G401.6 (cell line): Measurements from ENCODE around the gene ZFYVE19.
A peak's percentile ranks its signal among the peaks of the same experiment; 100 is the strongest.

Experiments
- FAIRE-seq: peaks from 2 replicates; lab custom pipeline; 2012; peaks lifted over from hg19 to GRCh38; lab: Jason Lieb, UNC

Gene ZFYVE19

DNA sequence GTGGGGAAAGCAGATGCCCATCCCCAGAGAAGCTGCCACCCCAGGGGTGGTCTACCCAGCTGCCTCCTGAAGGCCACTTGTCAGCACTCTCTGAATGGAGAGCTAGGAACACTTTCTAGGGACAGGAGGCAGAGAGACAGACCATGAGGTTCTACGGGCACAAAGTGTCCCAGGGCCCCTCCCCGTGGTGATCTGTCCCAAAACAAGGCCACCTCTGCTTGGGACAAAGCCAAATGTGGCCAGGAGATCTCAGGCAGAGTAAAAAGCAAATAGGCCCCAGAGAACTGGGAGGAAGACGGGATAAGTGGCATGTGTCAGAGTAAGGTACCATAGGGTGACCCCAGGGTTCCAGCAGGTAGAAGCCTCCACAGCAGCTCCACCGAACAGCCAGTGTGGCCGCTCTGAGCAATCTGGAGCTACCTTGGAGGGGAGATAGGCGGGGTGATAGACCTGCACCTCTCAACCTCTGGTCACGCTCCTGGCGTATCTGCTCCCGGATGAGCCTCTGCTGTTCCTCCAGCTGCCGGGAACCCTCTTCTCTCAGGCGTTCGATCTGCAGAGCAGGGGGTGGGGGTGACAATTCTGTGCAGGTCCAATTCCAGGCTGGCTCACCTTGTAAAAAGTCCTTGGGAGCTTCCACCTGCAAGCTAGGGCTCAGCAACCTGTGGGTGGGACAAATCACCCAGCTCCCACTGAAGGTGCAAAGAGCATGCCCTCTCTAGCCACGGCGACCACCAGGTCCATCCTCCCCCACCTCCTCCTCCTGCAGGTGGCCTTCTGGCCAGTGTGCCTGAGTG lies 31.0 kb upstream of the ZFYVE19 start:
- FAIRE-seq, result no peak

DNA sequence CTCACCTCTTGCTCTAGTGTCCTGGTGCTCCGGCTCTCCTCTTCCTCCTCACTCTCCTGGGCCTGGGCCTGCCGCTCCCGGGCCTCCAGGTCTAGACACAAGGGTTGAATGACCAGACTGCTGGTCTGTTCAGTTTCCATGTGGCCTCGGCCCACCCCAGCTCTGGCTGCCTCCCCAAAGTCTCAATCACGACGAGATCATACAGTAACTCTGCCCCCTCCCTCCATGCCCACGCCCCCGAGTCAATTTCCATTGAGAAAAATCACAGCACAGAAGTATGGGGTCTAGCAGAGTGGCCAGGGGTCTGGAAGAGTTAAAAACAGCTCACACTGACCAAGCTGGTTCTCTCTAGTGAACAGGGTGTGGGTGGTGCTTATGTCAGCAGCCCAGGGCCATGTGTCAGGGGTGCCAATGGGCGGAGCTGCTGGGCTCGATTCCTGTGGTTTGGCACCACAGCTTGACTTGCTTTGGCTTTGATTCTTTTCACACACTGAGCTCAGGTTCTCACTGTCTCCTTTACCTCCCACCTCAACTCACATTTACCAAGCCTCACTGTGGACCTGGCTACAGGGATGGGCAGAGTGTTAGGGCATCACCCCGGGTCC lies 30.2 kb upstream of the ZFYVE19 start:
- FAIRE-seq, result no peak

DNA sequence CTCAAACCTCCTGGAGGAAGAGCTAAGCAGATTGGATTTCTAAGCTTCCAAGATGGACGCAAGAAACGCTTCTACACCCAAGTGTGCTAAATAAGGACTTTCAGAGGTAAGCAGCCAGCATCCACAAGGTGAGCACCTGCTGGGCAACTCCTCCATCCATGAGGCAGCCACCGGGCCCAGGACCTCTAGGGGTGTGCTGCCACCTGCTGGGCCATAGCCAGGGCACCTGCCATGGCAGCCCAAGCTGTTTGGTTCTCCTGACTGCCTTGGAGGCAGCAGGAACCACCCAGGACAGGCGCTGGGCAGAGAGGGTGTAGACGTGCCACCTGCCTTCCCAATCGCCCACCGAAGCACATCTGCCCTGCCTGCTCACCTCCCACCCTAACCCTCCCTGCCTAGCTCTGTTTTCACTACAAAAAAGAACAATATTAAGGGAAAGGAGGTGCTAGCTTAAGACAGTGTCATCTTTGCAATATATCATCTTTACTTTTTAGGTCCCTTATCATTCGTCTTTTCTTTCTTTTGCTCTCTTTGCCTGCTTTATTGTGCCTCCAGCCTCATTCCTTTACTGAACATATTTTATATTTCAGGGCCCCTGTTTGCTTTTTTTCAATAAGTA lies 24.2 kb upstream of the ZFYVE19 start:
- FAIRE-seq, result no peak

DNA sequence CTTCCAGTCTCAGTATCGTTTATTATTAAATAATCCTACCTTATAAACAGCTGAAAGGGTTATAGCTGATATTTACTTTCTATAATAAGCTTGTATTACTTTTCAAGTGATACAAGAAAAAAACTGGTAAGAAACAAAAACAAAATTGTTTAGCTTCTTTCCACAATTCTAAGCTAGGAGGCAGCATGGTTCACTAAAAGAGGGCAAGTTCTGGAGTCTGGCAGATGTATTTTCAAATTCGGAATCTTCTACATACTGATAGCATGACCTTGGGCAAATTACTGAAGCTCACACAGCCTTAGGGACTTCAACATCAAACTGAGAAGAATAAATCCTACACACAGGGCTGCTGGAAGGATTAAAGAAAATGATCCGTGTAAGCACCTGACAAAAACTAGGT lies 21.7 kb upstream of the ZFYVE19 start:
- peak; percentile 60 for FAIRE-seq

DNA sequence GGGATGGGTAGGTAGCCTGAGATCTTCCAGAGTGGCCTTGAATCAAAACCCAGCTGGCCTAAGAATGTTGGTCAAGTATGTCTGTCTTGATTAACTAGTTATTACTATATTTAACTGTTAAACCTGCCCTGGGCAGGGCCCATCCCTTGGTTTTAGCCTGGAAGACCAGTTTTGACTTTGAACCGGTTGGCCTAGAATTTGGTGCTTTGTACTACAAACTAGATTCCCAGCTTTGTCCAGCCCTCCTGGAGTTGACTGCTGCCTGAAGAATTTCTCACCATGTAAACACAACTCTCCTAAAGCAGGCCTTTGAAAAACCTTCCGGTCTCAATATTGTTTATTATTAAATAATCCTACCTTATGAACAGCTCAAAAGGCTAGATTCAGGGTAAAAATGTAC lies 21.1 kb upstream of the ZFYVE19 start:
- FAIRE-seq, result no peak

DNA sequence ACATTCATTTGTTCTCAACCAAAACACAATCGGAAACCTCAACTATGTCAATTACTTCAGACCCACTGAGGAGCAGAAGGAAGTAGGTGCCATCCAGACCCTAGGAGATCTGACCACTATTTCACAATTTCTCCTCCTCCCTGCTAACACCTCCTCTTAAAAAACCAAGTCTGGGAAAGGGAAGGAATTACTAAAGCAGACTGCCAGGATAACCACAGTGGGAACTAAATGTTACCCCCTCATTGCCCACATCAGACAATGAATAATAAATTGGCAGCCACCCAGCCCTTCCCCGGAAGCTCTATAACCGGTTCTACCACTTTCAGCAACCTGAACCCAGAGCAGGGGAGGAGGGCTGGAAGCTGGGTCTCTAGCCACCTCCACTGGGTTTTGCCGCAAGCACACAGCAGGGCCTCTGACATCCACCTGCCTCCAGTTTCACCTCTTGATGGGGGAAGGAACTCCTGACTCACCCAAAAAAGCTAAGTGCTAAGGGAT lies 19.5 kb upstream of the ZFYVE19 start:
- FAIRE-seq, result no peak

DNA sequence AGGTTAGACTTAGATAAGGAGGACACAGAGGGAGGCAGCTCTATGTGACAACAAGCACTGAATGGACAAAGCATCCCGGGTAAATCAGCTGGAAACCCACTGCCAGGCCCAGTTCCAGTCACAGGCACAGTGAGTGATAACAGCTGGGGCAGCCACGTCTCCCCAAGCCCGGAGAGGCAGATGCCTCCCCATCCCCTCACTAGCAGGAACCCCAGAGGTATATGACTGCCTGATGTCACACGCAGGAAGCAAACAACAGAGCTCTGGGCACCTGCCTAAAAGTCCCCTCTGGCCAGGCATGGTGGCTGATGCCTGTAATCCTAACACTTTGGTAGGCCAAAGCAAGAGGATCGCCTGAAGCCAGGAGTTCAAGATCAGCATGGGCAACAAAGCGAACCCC lies 18.9 kb upstream of the ZFYVE19 start:
- FAIRE-seq, result no peak

DNA sequence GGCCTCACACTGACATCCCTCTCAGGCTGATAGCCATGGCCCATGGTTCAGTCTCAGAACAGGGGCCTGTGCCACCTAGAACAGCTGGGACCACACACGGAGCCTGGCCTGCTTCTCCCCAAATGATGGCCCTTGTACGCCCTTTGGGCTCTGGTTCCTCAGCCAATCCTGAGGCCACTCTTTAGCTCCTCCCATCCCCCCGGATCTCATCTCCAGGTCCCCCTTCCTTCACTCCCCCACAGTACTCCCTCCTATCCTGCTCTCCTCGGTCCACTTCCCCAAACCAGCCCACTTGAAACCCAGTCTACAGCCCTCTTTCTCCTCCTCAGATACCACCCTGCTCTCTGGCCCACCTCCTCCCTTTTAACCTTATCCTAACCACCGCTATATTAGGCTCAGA lies 17.8 kb upstream of the ZFYVE19 start:
- no peak for FAIRE-seq

DNA sequence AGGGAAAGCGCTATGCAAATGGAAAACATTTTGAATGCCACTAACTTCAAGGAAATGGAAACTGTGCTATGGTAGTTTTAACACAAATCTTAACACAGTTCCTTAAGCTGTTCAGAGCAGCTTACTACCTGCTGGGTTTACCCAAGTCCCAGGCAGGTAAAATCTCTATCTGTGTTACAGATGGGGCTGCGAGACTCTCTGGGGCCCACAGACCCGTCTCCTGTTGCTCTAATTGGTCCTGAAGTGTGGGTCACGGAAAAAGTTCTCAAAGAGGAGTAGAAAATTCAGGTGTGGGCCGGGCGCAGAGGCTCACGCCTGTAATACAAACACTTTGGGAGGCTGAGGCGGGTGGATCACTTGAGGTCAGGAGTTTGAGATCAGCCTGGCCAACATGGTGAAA lies 16.9 kb upstream of the ZFYVE19 start:
- FAIRE-seq, result no peak

DNA sequence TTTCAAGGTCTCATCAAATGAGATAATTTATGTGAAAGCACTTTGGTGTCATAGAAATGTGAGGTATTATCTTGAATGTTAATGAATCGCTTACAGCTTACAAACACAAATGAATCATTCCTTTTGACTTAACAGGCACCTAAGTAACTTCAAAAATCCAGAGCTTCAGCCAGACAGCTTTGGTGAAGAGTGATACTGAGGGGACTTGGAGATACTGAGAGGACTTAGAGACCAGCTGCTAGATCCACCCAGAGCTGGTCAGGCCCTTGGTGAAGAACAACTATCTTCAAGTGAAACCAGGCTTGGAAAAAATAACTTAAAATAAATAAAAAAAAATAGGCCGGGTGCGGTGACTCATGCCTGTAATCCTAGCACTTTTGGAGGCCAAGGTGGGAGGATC lies 16.2 kb upstream of the ZFYVE19 start:
- no peak for FAIRE-seq

DNA sequence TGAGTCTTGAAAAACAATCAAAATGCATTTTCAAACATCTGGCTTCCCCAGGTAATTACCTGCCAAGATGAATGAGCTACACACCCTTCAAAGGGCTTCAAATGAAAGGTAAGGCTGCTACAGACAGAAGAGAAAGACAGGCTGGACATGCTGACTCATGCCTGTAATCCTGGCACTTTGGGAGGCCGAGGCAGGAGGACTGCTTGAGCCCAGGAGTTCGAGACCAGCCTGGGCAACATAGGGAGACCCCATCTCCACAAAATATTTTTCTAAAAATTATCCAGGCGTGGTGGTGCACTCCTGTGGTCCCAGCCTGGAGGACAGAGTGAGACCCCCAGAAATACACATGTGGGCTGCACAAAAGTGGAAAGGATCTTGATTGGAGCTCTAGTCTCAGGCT lies 14.5 kb upstream of the ZFYVE19 start:
- FAIRE-seq, result no peak

DNA sequence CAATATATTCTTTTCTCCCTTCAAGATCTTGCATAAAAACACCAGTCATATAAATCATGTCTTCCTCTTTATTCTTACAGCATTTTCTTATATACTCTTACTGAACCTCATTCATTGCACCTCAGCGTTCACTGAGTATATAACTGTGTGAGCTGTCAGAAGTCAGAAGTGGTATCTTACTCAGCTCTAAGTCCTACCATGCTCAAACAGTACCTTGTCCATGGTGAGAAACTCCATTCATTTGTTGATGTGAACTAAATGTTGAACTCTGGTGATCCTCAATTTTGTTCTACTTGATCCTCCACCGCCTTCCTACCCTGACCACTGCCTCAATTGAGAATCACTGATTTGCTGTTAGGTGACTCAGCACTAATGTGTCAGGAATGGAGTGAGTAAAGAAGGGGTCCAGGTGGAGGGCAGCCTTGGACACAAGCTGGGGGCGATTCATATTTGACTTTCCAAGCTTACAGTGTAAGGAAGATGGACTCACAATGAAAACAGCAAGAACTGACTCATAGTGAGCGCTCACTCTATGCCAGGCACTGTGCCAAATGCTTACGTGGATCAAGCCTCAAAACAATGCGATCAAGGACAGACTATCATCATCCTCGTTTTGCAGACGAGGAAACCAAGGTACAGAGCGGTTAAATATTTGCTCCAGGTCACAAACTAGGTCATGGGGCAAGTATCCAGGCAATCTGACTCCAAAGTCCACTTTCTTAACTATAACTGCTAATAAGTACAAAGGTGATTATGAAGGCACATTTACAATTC lies 13.5 kb upstream of the ZFYVE19 start:
- no peak for FAIRE-seq

DNA sequence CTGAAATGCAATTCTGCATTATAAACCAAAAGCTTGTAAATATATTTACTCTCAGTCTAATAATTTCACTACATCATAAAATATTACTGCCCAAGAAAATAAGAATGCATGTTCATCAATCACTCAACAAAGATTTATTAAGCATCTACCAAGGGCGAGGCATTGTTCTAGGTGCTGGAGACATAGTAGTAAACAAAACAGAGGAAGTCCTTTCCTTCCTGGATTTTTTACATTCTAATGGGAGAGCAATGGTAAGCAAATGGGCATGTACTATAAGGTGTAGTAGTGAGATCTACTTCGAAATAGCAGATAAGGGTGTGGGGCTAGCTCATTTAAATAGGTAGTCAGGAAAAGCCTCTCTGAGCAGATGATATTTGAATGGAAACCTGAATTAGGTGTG lies 10.8 kb upstream of the ZFYVE19 start:
- FAIRE-seq, result no peak

DNA sequence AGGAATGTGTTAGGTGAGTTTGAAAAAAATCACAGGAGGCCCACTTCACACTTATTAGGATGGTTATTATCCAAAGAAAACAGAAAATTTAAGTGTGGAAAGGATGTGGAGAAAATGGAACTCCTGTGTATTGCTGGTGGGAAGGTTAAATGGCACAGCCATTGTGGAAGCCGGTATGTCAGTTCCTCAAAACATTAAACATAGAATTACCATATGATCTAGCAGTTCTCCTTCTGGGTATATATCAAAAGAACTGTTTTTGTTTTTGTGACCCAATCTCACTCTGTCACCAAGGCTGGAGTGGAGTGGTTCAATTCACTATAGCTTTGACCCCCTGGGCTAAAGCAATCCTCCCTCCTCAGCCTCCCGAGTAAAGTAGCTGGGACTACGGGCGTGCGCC lies 10.4 kb upstream of the ZFYVE19 start:
- no peak for FAIRE-seq

DNA sequence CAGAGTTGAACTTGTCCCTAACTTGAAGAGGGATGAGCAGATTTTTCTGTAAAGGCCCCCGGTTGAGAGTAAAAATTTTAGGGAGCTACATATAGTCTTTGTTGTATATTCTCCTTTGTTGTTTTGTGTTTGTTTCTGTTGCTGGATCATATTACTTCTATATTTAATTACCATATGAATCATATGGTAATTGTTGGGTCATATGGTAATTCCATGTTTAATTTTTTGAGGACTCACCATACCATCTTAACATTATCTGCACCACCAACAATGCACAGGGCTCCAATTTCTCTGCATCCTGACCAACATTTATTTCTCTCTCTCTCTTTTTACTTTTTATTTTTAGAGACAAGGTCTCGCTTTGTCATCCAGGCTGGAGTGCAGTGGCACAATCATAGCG lies 7.4 kb upstream of the ZFYVE19 start:
- FAIRE-seq, result no peak

DNA sequence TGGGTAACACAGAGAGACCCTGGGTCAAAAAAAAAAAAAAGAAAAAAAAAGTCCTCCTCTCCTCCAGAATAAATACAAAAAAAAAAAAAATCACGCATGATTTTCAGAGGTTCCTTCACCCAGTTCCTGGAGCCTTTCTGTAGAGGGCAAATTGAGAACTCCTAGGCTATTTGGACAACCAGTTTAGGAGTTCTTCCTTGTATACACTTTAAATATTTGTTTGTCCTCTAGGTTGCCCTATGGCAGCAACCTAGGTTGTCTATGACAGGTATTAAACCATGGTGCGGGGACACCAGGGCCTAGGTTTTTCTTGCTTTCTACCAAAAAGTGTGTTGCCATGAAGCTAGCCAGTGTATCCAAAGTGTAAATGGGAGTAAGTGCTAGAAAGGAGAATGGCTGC lies 3.8 kb upstream of the ZFYVE19 start:
- FAIRE-seq, result no peak

DNA sequence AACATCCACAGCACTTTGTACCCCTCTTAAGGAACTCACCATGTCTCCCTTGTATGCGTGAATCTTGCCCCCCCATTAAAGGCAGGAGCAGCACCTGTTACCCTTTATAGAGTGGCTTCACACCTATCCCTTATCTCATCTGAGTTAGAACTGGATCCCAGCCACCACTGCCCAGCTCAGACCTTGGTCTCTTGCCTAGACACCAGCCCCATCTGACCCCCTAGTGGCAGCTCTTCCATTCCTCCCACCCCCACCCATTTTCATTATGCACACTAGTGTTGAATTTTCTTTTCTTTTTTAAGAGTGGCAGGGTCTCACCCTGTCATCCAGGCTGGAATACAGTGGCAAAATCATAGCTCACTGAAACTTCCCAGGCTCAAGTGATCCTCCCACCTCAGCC lies 3.2 kb upstream of the ZFYVE19 start:
- no peak for FAIRE-seq

DNA sequence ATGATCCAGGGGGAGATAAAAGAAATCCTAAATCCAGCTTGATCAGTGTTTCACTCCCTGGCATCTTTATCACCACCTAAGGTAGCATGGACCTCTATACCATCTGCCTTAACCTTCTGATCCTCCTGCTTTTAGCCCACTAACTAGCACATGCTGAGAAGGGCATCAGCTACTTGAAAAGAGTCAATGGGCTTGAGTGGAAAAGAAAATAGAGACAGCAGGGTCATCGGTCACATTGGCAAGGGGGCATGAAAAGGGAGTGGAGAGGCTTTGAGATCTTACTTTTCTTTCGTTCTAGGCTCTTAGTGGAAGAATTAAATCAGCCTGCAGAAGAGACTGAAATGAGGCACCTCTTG lies 239 bp upstream of the ZFYVE19 start:
- FAIRE-seq, result no peak

DNA sequence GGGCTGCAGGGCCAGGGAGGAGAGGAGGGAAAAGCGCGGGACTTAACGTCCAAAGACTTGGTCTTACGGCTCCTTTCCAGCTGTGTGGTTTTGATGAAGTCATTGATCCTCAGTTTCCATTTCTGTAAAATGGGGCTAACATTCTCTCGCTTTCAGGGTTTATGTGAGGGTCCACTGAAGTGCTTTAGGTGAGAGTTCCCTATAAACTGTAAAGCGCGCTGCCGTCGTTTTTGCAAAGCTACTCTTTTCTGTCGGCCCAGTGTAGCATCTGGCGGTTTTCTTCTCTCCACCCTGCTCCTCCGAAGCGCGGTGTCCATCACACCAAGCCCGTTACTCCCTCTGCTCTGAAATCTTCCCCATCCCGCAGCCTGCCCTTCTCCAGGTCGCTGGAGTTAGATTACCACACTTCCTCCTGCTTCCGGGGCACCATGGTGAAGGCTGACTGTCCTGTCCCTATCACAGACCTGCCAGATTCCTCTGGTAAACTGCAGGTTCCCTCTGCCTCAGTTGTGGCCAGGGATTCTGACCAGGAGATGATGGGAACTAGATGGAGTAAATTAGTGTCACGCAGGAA lies 1.1 kb downstream of the ZFYVE19 start:
- FAIRE-seq, result no peak

DNA sequence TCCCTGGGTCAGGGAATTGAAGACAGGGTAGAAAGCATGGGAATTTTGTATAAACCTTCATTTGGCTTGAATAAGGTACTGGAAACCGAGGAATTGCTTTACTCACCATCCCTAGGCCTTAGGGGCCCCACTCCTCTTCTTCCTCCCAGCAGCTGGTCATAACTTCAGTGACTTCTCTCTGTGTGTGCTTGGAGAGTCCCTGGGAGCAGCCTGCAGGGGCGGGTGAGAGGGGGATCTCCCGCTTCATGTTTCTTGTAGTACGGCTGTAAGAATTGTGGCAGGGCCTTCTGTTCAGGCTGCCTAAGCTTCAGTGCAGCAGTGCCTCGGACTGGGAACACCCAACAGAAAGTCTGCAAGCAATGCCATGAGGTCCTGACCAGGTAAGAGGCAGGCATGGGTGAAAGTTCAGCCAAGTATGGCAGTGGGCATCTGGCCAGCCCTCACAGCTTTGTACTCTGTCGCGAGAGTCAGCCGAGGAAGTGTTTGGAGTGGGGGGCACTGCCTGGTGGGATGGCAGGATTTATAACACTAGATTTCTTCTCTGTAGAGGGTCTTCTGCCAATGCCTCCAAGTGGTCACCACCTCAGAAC lies 2.1 kb downstream of the ZFYVE19 start:
- FAIRE-seq, result no peak

DNA sequence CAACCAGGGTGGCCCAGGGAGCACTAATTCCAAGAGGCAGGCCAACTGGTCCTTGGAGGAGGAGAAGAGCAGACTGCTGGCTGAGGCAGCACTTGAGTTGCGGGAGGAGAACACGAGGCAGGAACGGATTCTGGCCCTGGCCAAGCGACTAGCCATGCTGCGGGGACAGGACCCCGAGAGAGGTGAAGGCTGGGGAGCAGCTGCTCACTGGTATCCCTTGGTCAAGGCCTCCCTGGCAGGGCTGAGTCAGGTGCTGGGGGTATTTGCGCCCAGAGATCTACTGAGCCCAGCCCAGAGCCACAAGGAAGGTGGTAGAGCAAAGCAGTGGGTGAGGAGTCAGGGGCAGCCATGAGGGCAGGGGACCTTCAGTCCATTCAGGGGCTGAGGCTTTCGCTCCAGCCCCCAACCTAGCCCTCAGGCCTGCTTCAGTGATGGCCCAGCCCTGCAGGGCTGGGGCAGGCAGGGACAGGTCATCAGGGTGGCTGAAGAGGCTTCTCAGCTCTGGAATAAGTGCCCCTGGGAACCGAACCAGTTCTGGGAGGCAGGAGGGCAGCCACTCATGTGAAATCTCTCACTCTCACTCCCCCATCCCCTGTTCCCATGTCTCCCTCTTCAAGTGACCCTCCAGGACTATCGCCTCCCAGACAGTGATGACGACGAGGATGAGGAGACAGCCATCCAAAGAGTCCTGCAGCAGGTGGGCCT lies 6.0 kb downstream of the ZFYVE19 start:
- FAIRE-seq, result no peak
